H9 (cell line): ENCODE data around the gene FZD10. TPM values are rescaled to one million over a fixed set of nuclear protein-coding genes. Genes with fewer than 3 reads are reported as not detected.

ENCODE experiments used
- DNase-seq: peaks from one replicate; pipeline ENCODE4 v3.0.0-alpha.2; 2017
- H2AFZ ChIP-seq: one replicate; pipeline ENCODE4 v1.6.1; 2013; ENCODE audit warnings: mild to moderate bottlenecking, low read length, control low read depth, moderate library complexity
- H2AK5ac ChIP-seq: 2 replicates; pipeline ENCODE4 v1.6.1; 2013; ENCODE audit warnings: low read length, control low read depth, mixed read lengths; ENCODE audit not compliant: insufficient read length
- H2BK120ac ChIP-seq: one replicate; pipeline ENCODE4 v1.6.1; 2013; ENCODE audit warnings: low read depth, mild to moderate bottlenecking, low read length, control low read depth, inconsistent platforms; ENCODE audit not compliant: poor library complexity, severe bottlenecking
- H2BK12ac ChIP-seq: 2 replicates; pipeline ENCODE4 v1.6.1; 2013; ENCODE audit warnings: low read length, control low read depth, mixed read lengths, low read depth; ENCODE audit not compliant: insufficient read length
- H2BK15ac ChIP-seq: 2 replicates; pipeline ENCODE4 v1.6.1; 2013; ENCODE audit warnings: low read depth, low read length, control low read depth
- H2BK20ac ChIP-seq: one replicate; pipeline ENCODE4 v1.6.1; 2013; ENCODE audit warnings: low read depth, mild to moderate bottlenecking, low read length, control low read depth, inconsistent platforms; ENCODE audit not compliant: poor library complexity, severe bottlenecking
- H2BK5ac ChIP-seq: 2 replicates; pipeline ENCODE4 v1.6.1; 2013; ENCODE audit warnings: low read length, control low read depth, mixed read lengths; ENCODE audit not compliant: insufficient read length
- H3K14ac ChIP-seq: 2 replicates; pipeline ENCODE4 v1.6.1; 2013; ENCODE audit warnings: low read length, control low read depth; ENCODE audit not compliant: insufficient read depth
- H3K18ac ChIP-seq: 2 replicates; pipeline ENCODE4 v1.6.1; 2013; ENCODE audit warnings: low read depth, mild to moderate bottlenecking, mixed read lengths, low read length, control low read depth; ENCODE audit not compliant: insufficient read length
- H3K23ac ChIP-seq: 2 replicates; pipeline ENCODE4 v1.6.1; 2013; ENCODE audit warnings: low read length, control low read depth, mixed read lengths, low read depth; ENCODE audit not compliant: insufficient read length
- H3K23me2 ChIP-seq: 2 replicates; pipeline ENCODE4 v1.6.1; 2013; ENCODE audit warnings: low read depth, mild to moderate bottlenecking, mixed read lengths, low read length, control low read depth; ENCODE audit not compliant: insufficient read length, poor library complexity, severe bottlenecking
- H3K27ac ChIP-seq: 2 replicates; pipeline ENCODE4 v1.5.1; 2013; ENCODE audit warnings: low read length, control low read depth, mixed read lengths, low read depth; ENCODE audit not compliant: insufficient read length
- H3K27me3 ChIP-seq: 2 replicates; pipeline ENCODE4 v1.6.1; 2013; ENCODE audit warnings: low read length, control low read depth, inconsistent platforms; ENCODE audit not compliant: insufficient read depth
- H3K4ac ChIP-seq: 2 replicates; pipeline ENCODE4 v1.6.1; 2013; ENCODE audit warnings: low read depth, mild to moderate bottlenecking, control low read depth, inconsistent platforms, low read length, moderate library complexity
- H3K4me1 ChIP-seq: 2 replicates; pipeline ENCODE4 v1.6.1; 2013; ENCODE audit warnings: low read length, control low read depth, inconsistent platforms; ENCODE audit not compliant: insufficient read depth
- H3K4me2 ChIP-seq: 2 replicates; pipeline ENCODE4 v1.6.1; 2013; ENCODE audit warnings: low read length, control low read depth, mixed read lengths; ENCODE audit not compliant: insufficient read length, insufficient read depth
- H3K56ac ChIP-seq: 2 replicates; pipeline ENCODE4 v1.6.1; 2013; ENCODE audit warnings: low read depth, mild to moderate bottlenecking, mixed read lengths, low read length, control low read depth; ENCODE audit not compliant: insufficient read length
- H3K79me1 ChIP-seq: 2 replicates; pipeline ENCODE4 v1.6.1; 2013; ENCODE audit warnings: low read depth, mild to moderate bottlenecking, moderate library complexity, low read length, control low read depth, inconsistent platforms; ENCODE audit not compliant: insufficient read depth, poor library complexity, severe bottlenecking
- H3K79me2 ChIP-seq: 2 replicates; pipeline ENCODE4 v1.6.1; 2013; ENCODE audit warnings: low read length, control low read depth, inconsistent platforms; ENCODE audit not compliant: insufficient read depth
- H3K9ac ChIP-seq: 2 replicates; pipeline ENCODE4 v1.6.1; 2013; ENCODE audit warnings: low read length, control low read depth, mixed read lengths; ENCODE audit not compliant: insufficient read length; ENCODE audit errors: extremely low read depth
- H3K9me3 ChIP-seq: one replicate; pipeline ENCODE4 v1.6.1; 2013; ENCODE audit warnings: low read depth, low read length, inconsistent platforms; ENCODE audit not compliant: control insufficient read depth
- H3T11ph ChIP-seq: one replicate; pipeline ENCODE4 v1.6.1; 2013; ENCODE audit warnings: mild to moderate bottlenecking, low read length, control low read depth, inconsistent platforms
- H4K20me1 ChIP-seq: one replicate; pipeline ENCODE4 v1.6.1; 2013; ENCODE audit not compliant: control insufficient read depth, insufficient read length, insufficient read depth
- H4K5ac ChIP-seq: 2 replicates; pipeline ENCODE4 v1.6.1; 2013; ENCODE audit warnings: low read depth, mild to moderate bottlenecking, mixed read lengths, low read length, control low read depth; ENCODE audit not compliant: insufficient read length
- H4K8ac ChIP-seq: replicated peaks from 2 replicates; pipeline ENCODE4 v1.6.1; 2013; ENCODE audit warnings: low read length, control low read depth, mixed read lengths, low read depth; ENCODE audit not compliant: insufficient read length
- H4K91ac ChIP-seq: 2 replicates; pipeline ENCODE4 v1.6.1; 2013; ENCODE audit warnings: low read depth, mild to moderate bottlenecking, moderate library complexity, mixed read lengths, low read length, control low read depth; ENCODE audit not compliant: insufficient read length
- H3K27ac Mint-ChIP-seq, 3 experiments: 2 replicates in 2 of 3; 3 replicates in 1 of 3; pipeline ENCODE4 v1.8.0; 2020 to 2021; ENCODE audit warnings: mixed read lengths in 3 of 3, mild to moderate bottlenecking in 1 of 3, moderate library complexity in 1 of 3
- H3K27me3 Mint-ChIP-seq: 2 replicates; pipeline ENCODE4 v1.8.0; 2021; ENCODE audit warnings: low read depth, mild to moderate bottlenecking, moderate library complexity, mixed read lengths
- H3K36me3 Mint-ChIP-seq, 3 experiments: 2 replicates in 2 of 3; 3 replicates in 1 of 3; pipeline ENCODE4 v1.8.0; 2020 to 2021; ENCODE audit warnings: low read depth in 3 of 3, mixed read lengths in 3 of 3; ENCODE audit not compliant: insufficient read depth in 1 of 3
- H3K4me1 Mint-ChIP-seq, 2 experiments: 2 replicates each; pipeline ENCODE4 v1.8.0; 2020; ENCODE audit warnings: mixed read lengths in 2 of 2
- H3K4me3 Mint-ChIP-seq, 2 experiments: 2 replicates in 1 of 2; 3 replicates in 1 of 2; pipeline ENCODE4 v1.8.0; 2020 to 2021; ENCODE audit warnings: mild to moderate bottlenecking in 2 of 2, mixed read lengths in 2 of 2, moderate library complexity in 1 of 2
- H3K9me3 Mint-ChIP-seq, 2 experiments: 2 replicates in 1 of 2; 3 replicates in 1 of 2; pipeline ENCODE4 v1.8.0; 2020; ENCODE audit warnings: mild to moderate bottlenecking in 2 of 2, mixed read lengths in 2 of 2, moderate library complexity in 1 of 2
- WGBS: extraction: QIAGEN DNeasy Blood & Tissue Kit; methylation state at CpG from one replicate; pipeline ENCODE4 v1.1.7; 2013; ENCODE audit warnings: missing lambda C conversion rate, low lambda C conversion rate, mixed read lengths; ENCODE audit not compliant: insufficient read length; ENCODE audit errors: extremely low coverage; 5-methylcytosine and 5-hydroxymethylcytosine counted together
- total RNA-seq: library from RNA; stranded (reverse); gene quantifications from 2 replicates; pipeline ENCODE4 v1.2.1, GENCODE V29; 2021
- TF ChIP-seq, protein P1 (sequence below): fragments of 200-600 bp; sonication (generic); conservative IDR thresholded peaks from 3 replicates; pipeline ENCODE4 v1.8.0; 2021; ENCODE audit warnings: antibody characterized with exemption, mild to moderate bottlenecking

Gene FZD10
- total RNA-seq, 1 experiment from 2014 or later = 1.0 TPM

DNA sequence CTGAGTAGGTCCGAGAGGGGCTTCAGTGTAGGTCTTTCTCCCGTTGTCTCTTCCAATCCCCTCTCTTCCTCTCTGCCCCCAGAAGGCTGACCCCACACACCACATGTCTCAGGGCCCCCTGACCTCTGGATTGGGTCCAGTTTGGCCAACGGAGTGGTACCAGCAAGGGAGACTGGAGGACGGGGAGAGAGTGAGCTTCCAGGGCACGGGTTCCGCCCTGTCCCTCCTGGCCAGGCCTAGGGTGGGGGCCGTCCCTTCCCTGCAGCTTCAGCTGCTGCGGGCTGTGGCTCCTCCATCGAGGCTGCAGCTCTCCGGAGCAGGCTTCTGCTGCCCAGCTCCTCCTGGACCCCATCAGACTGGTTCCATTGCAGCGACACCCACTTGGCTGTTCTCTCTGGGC lies 17.4 kb downstream of the FZD10 start:
- no peak overlapping the region for H4K91ac ChIP-seq
- TF ChIP-seq, protein P1, sequence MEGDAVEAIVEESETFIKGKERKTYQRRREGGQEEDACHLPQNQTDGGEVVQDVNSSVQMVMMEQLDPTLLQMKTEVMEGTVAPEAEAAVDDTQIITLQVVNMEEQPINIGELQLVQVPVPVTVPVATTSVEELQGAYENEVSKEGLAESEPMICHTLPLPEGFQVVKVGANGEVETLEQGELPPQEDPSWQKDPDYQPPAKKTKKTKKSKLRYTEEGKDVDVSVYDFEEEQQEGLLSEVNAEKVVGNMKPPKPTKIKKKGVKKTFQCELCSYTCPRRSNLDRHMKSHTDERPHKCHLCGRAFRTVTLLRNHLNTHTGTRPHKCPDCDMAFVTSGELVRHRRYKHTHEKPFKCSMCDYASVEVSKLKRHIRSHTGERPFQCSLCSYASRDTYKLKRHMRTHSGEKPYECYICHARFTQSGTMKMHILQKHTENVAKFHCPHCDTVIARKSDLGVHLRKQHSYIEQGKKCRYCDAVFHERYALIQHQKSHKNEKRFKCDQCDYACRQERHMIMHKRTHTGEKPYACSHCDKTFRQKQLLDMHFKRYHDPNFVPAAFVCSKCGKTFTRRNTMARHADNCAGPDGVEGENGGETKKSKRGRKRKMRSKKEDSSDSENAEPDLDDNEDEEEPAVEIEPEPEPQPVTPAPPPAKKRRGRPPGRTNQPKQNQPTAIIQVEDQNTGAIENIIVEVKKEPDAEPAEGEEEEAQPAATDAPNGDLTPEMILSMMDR = no peak
- H3K27me3 Mint-ChIP-seq = peaks cover 89% of the 10 kb centered on the region
- H3K23me2 ChIP-seq = no peaks in the 10 kb centered on the region
- H3K27ac Mint-ChIP-seq = no peak overlapping the region
- H3K14ac ChIP-seq = no peak overlapping the region
- peaks cover 10 to 13% of the 10 kb centered on the region in 2 experiments; a peak in 3 of 4 replicates for H3K4me1 Mint-ChIP-seq
- H2BK12ac ChIP-seq = no peak overlapping the region
- peaks cover 0 to 5% of the 10 kb centered on the region in 2 experiments; a peak in 4 of 5 replicates for H3K9me3 Mint-ChIP-seq
- no peak overlapping the region for H3K4me3 Mint-ChIP-seq
- H3K79me1 ChIP-seq = no peaks in the 10 kb centered on the region
- H4K5ac ChIP-seq = no peak overlapping the region
- H2BK5ac ChIP-seq = no peak overlapping the region
- no peaks in the 10 kb centered on the region; the same call in 1 of the 2 replicates for H3K27me3 ChIP-seq
- H3K36me3 Mint-ChIP-seq = no peaks in the 10 kb centered on the region; a peak in 1 of 7 replicates
- no peak overlapping the region for H4K8ac ChIP-seq
- H3K4me2 ChIP-seq = no peak overlapping the region
- H2BK15ac ChIP-seq = no peak overlapping the region
- H3K18ac ChIP-seq = no peak overlapping the region
- H3K23ac ChIP-seq = no peak overlapping the region
- H3T11ph ChIP-seq = no peak overlapping the region
- DNase-seq = peak; percentile 22
- no peak overlapping the region for H3K9ac ChIP-seq
- H2AFZ ChIP-seq = no peak overlapping the region
- no peak overlapping the region for H3K56ac ChIP-seq
- no peaks in the 10 kb centered on the region for H3K79me2 ChIP-seq
- no peaks in the 10 kb centered on the region for H3K4me1 ChIP-seq
- no peak overlapping the region for H3K4ac ChIP-seq
- H3K27ac ChIP-seq = no peak overlapping the region
- no peak overlapping the region for H2AK5ac ChIP-seq
- H3K9me3 ChIP-seq = no peaks in the 10 kb centered on the region
- H2BK120ac ChIP-seq = no peak overlapping the region
- no peak overlapping the region for H2BK20ac ChIP-seq
- WGBS = no CpG with 5 or more reads among the region's 11 CpGs
- no peaks in the 10 kb centered on the region for H4K20me1 ChIP-seq
